Kidney (tissue), 14 donors: ENCODE results near the gene UPK1A. TPM values are rescaled to one million over a fixed set of nuclear protein-coding genes. Genes with fewer than 3 reads are reported as not detected.

Source experiments
- DNase-seq, 5 donors: peaks; one replicate each; pipeline ENCODE4 v3.0.0-alpha.2; 2013 to 2020
- FAIRE-seq: peaks from 2 replicates; lab custom pipeline; 2012; peaks lifted over from hg19 to GRCh38; lab: Jason Lieb, UNC
- H3K27ac ChIP-seq, 2 donors: one replicate each; pipeline ENCODE4 v1.7.0; 2013; ENCODE audit warnings: low read depth in 2 of 2, low read length in 2 of 2, inconsistent platforms in 1 of 2
- H3K27me3 ChIP-seq: one replicate; pipeline ENCODE4 v1.7.1; 2013; ENCODE audit warnings: low read length, inconsistent platforms; ENCODE audit not compliant: control insufficient read depth, insufficient read depth
- H3K36me3 ChIP-seq, 3 donors: one replicate each; pipeline versions ENCODE4 v1.7.0 to v1.7.1; 2013; ENCODE audit warnings: low read length in 3 of 3, control low read depth in 1 of 3, inconsistent platforms in 1 of 3; ENCODE audit not compliant: insufficient read depth in 3 of 3, control insufficient read depth in 2 of 3
- H3K4me1 ChIP-seq, 3 donors: one replicate each; pipeline versions ENCODE4 v1.7.0 to v1.7.1; 2013; ENCODE audit warnings: low read length in 3 of 3, inconsistent platforms in 1 of 3, low read depth in 1 of 3; ENCODE audit not compliant: control insufficient read depth in 2 of 3, insufficient read depth in 2 of 3
- H3K4me3 ChIP-seq, 3 donors: one replicate each; pipeline versions ENCODE4 v1.7.0 to v1.8.1; 2013; ENCODE audit warnings: low read length in 3 of 3, control low read depth in 1 of 3, inconsistent platforms in 1 of 3
- H3K9ac ChIP-seq, 3 donors: one replicate each; pipeline versions ENCODE4 v1.7.0 to v1.7.1; 2013; ENCODE audit warnings: low read length in 3 of 3, control low read depth in 1 of 3, inconsistent platforms in 1 of 3
- H3K9me3 ChIP-seq, 3 donors: one replicate each; pipeline versions ENCODE4 v1.7.0 to v1.7.1; 2013; ENCODE audit warnings: low read length in 3 of 3, control low read depth in 1 of 3, inconsistent platforms in 1 of 3; ENCODE audit not compliant: control insufficient read depth in 2 of 3, insufficient read depth in 1 of 3
- intact Hi-C: fragments of 100-400 bp; cut with DNase I; formaldehyde crosslinking; loops from one replicate; pipeline ENCODE4 v1.11.1; 2022
- polyA plus RNA-seq: library from polyadenylated mRNA; stranded (reverse); fragments of 350-450 nt; fragmentation: Illumina TruSeq; extraction: RNeasy Lipid Tissue Mini Kit (QIAGEN cat#74804); gene quantifications from one replicate; pipeline ENCODE4 v1.2.3, GENCODE V29; 2014; ENCODE audit warnings: low read depth, low replicate concordance; ENCODE audit not compliant: insufficient read depth
- total RNA-seq: library from RNA; stranded (reverse); fragmentation: NEBNext Ultra II Directional; extraction: Animal tissue kit (Norgen Biotek cat#: 25700); gene quantifications from one replicate; pipeline ENCODE4 v1.2.1, GENCODE V29; 2021
- TF ChIP-seq, protein P1 (sequence below): IDR thresholded peaks from 3 replicates; pipeline ENCODE4 v1.5.1; 2012; ENCODE audit warnings: mild to moderate bottlenecking, moderate library complexity, borderline replicate concordance; ENCODE audit not compliant: insufficient read depth; ENCODE audit errors: extremely low read depth
- donor health status: control.
- donor health status: control.
- donor health status: control.
- donor health status: control.
- donor health status: control.
- donor health status: DM: yes; HTN: yes; CAD: no.
- donor health status: Normal renal cell carcinoma (clear cell type).

UPK1A gene
- total and polyA plus RNA-seq, 2 donors from 2014 or later: 0.32 TPM; not detected in 1

- TF ChIP-seq, protein P1, sequence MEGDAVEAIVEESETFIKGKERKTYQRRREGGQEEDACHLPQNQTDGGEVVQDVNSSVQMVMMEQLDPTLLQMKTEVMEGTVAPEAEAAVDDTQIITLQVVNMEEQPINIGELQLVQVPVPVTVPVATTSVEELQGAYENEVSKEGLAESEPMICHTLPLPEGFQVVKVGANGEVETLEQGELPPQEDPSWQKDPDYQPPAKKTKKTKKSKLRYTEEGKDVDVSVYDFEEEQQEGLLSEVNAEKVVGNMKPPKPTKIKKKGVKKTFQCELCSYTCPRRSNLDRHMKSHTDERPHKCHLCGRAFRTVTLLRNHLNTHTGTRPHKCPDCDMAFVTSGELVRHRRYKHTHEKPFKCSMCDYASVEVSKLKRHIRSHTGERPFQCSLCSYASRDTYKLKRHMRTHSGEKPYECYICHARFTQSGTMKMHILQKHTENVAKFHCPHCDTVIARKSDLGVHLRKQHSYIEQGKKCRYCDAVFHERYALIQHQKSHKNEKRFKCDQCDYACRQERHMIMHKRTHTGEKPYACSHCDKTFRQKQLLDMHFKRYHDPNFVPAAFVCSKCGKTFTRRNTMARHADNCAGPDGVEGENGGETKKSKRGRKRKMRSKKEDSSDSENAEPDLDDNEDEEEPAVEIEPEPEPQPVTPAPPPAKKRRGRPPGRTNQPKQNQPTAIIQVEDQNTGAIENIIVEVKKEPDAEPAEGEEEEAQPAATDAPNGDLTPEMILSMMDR: no peak
- Histone ChIP-seq H3K4me3 (no peak overlapping the region), H3K27me3 (no peaks in the 10 kb centered on the region), H3K36me3 (no peaks in the 10 kb centered on the region), H3K9me3 (no peaks in the 10 kb centered on the region), H3K27ac (no peak overlapping the region), H3K4me1 (peaks cover 0 to 5% (median 0%) of the 10 kb centered on the region in 3 donors), H3K9ac (no peak overlapping the region)
- FAIRE-seq (no peak), DNase-seq (no peak)
- intact Hi-C loops: no loop called here
These were observed 44.7 kb downstream of the UPK1A start for GRCh38 chr19:35710784-35711723.

DNA sequence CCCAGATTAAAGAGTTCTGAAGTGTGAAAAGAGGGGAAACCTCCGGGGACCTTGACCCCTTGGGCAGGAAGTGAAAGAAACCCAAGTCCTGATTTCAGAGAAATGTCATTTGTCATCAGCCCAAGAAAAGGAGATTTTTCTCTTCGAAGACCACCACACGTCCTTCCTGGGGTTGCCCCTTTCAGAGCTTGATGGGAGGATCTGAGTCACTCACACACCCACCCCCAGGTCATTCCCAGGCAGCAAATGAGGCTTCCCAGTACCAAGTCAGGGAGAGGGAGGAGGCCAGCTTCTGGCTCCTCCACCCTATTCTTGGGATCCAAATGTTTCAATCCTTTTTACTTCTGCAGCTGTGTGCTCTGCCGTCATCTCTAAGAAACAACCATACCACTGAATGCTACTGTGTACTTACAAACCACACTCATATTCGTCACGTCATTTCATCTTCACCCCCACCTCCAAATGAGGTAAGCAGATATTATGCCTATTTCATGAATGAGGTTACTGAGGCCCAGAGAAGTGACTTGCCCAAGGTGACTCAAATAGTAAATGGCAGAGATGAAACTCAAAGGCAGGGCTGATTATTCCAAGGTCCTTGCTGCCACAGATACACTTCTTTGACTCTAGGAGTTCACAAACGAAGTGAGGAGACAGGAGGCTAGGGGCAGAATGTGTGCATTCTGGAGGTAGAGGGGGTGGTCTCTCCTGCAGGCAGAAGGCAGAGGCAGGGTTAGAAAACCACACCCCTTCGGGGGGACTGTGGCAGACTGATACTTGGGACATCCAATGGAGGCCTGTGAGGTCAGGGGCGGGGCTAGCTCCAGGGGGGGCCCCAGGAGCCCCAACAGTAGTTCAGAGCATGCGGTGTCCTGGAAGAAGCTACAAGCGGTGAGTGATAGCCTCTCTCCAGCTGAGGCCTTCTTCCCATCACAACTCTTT lies 46.5 kb downstream of the UPK1A start:
- no peaks in the 10 kb centered on the region for H3K36me3 ChIP-seq
- H3K9ac ChIP-seq: no peak overlapping the region
- H3K9me3 ChIP-seq: no peaks in the 10 kb centered on the region
- no peak overlapping the region for H3K4me3 ChIP-seq
- DNase-seq: no peak
- FAIRE-seq: no peak
- H3K4me1 ChIP-seq: peaks cover 0 to 7% (median 0%) of the 10 kb centered on the region in 3 donors
- H3K27me3 ChIP-seq: no peaks in the 10 kb centered on the region
- no peak overlapping the region for H3K27ac ChIP-seq
- intact Hi-C loops: no loop called here
- TF ChIP-seq, protein P1: no peak

GRCh38 chr19:35713506-35713850 lies 47.2 kb downstream of the UPK1A start:
- peaks cover 0 to 7% (median 0%) of the 10 kb centered on the region in 3 donors for H3K4me1 ChIP-seq
- H3K27ac ChIP-seq: no peak overlapping the region
- H3K9me3 ChIP-seq: no peaks in the 10 kb centered on the region
- H3K27me3 ChIP-seq: no peaks in the 10 kb centered on the region
- no peak overlapping the region for H3K9ac ChIP-seq
- no peak overlapping the region for H3K4me3 ChIP-seq
- FAIRE-seq (no peak), DNase-seq (no peak)
- TF ChIP-seq, protein P1: no peak
- H3K36me3 ChIP-seq: no peaks in the 10 kb centered on the region
- intact Hi-C loops: no loop called here
